ENCODE measurements around the gene VPS39. TPM values are rescaled to one million over a fixed set of nuclear protein-coding genes. Genes with fewer than 3 reads are reported as not detected.

VPS39 gene
- total and polyA plus RNA-seq, 2 of the 13 experiments (the other 11 are each of a cell fraction or from before 2014, with no cell fraction given): 22.9 to 32.0 TPM

DNA sequence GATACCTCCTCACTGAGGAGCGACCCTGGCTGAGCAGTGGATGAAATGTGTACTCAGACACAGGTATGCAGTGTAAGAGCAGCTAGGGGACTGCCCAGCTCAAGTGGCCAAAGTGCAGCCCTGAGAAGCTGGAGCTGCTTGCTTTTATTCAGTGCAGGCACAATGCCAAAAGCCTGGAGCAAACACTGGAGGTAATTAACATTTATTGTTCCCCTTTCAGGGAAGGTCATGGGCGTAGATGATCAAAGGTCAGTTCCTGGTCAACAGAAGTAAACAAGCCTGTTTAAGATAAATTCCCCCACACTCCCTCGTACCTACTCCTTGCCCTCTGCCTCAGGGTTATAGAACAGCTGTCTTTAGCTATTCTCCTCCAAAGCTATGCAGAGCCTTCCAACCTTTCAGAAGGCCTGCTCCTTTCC is 69.1 kb downstream of the VPS39 start (continued):
- peak; percentile 41; the same call in 1 of the 2 replicates for TF ChIP-seq ZFX (CRISPR knock-in tag; IDR thresholded peaks at IDR 0.05; ENCODE audit: low read depth)
- TF ChIP-seq ZNF792 (CRISPR knock-in tag; IDR thresholded peaks at IDR 0.05): peak; percentile 92
- 0 out of 2 replicates have a peak, but pooled peaks have one; percentile 63 for TF ChIP-seq AHR (CRISPR knock-in tag; IDR thresholded peaks at IDR 0.05)
- peak; percentile 69; the same call in 1 of the 2 replicates for TF ChIP-seq IRF2 (CRISPR knock-in tag; IDR thresholded peaks at IDR 0.05)
- TF ChIP-seq ATF7-NPFF (CRISPR knock-in tag; IDR thresholded peaks at IDR 0.05; ENCODE audit: low read depth): peak; percentile 71; the same call in 1 of the 2 replicates
- no peak for TF ChIP-seq ZNF615 (CRISPR knock-in tag; IDR thresholded peaks at IDR 0.05; ENCODE audit: borderline replicate concordance)
- TF ChIP-seq ZSCAN29 (CRISPR knock-in tag; conservative IDR thresholded peaks at IDR 0.05): no peak
- no peak for TF ChIP-seq ZNF329 (CRISPR knock-in tag; IDR thresholded peaks at IDR 0.05; ENCODE audit: low read depth)
- TF ChIP-seq MBD4 (IDR thresholded peaks at IDR 0.05; ENCODE audit: borderline replicate concordance, low read length): peak; percentile 76; the same call in 1 of the 2 replicates
- no peak for TF ChIP-seq PAWR (CRISPR knock-in tag; IDR thresholded peaks at IDR 0.05; ENCODE audit: borderline replicate concordance)
- no peak for TF ChIP-seq MAFF (IDR thresholded peaks at IDR 0.05; ENCODE audit: low read depth, low read length)
- no peak for TF ChIP-seq ZNF720 (CRISPR knock-in tag; IDR thresholded peaks at IDR 0.05)
- TF ChIP-seq, protein P1, sequence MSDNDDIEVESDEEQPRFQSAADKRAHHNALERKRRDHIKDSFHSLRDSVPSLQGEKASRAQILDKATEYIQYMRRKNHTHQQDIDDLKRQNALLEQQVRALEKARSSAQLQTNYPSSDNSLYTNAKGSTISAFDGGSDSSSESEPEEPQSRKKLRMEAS (IDR thresholded peaks at IDR 0.05): no peak
- no peak for TF ChIP-seq HOXA7 (CRISPR knock-in tag; IDR thresholded peaks at IDR 0.05)
- TF ChIP-seq, protein P2, sequence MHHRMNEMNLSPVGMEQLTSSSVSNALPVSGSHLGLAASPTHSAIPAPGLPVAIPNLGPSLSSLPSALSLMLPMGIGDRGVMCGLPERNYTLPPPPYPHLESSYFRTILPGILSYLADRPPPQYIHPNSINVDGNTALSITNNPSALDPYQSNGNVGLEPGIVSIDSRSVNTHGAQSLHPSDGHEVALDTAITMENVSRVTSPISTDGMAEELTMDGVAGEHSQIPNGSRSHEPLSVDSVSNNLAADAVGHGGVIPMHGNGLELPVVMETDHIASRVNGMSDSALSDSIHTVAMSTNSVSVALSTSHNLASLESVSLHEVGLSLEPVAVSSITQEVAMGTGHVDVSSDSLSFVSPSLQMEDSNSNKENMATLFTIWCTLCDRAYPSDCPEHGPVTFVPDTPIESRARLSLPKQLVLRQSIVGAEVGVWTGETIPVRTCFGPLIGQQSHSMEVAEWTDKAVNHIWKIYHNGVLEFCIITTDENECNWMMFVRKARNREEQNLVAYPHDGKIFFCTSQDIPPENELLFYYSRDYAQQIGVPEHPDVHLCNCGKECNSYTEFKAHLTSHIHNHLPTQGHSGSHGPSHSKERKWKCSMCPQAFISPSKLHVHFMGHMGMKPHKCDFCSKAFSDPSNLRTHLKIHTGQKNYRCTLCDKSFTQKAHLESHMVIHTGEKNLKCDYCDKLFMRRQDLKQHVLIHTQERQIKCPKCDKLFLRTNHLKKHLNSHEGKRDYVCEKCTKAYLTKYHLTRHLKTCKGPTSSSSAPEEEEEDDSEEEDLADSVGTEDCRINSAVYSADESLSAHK (CRISPR knock-in tag; IDR thresholded peaks at IDR 0.05; ENCODE audit: borderline replicate concordance): no peak
- TF ChIP-seq MAZ (IDR thresholded peaks at IDR 0.05; ENCODE audit: borderline replicate concordance, low read depth, low read length): peak; percentile 81; the same call in 1 of the 2 replicates
- TF ChIP-seq MAZ (CRISPR knock-in tag; IDR thresholded peaks at IDR 0.05; ENCODE audit: low read depth): no peak
- no peak for TF ChIP-seq ZNF891 (CRISPR knock-in tag; IDR thresholded peaks at IDR 0.05)
- no peak for TF ChIP-seq ZBTB42 (CRISPR knock-in tag; IDR thresholded peaks at IDR 0.05)
- peak; percentile 59; the same call in 1 of the 2 replicates for TF ChIP-seq ZNF205 (CRISPR knock-in tag; IDR thresholded peaks at IDR 0.05)
- peak; percentile 54 for TF ChIP-seq ZNF589 (CRISPR knock-in tag; conservative IDR thresholded peaks at IDR 0.05)
- TF ChIP-seq, protein P3, sequence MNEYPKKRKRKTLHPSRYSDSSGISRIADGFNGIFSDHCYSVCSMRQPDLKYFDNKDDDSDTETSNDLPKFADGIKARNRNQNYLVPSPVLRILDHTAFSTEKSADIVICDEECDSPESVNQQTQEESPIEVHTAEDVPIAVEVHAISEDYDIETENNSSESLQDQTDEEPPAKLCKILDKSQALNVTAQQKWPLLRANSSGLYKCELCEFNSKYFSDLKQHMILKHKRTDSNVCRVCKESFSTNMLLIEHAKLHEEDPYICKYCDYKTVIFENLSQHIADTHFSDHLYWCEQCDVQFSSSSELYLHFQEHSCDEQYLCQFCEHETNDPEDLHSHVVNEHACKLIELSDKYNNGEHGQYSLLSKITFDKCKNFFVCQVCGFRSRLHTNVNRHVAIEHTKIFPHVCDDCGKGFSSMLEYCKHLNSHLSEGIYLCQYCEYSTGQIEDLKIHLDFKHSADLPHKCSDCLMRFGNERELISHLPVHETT (CRISPR knock-in tag; conservative IDR thresholded peaks at IDR 0.05): no peak; the same call in 1 of the 2 replicates
- 0 out of 2 replicates have a peak, but pooled peaks have one; percentile 22 for TF ChIP-seq ZNF670 (CRISPR knock-in tag; IDR thresholded peaks at IDR 0.05; ENCODE audit: borderline replicate concordance)
- TF ChIP-seq, protein P4, sequence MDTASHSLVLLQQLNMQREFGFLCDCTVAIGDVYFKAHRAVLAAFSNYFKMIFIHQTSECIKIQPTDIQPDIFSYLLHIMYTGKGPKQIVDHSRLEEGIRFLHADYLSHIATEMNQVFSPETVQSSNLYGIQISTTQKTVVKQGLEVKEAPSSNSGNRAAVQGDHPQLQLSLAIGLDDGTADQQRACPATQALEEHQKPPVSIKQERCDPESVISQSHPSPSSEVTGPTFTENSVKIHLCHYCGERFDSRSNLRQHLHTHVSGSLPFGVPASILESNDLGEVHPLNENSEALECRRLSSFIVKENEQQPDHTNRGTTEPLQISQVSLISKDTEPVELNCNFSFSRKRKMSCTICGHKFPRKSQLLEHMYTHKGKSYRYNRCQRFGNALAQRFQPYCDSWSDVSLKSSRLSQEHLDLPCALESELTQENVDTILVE (CRISPR knock-in tag; IDR thresholded peaks at IDR 0.05): peak; percentile 74; the same call in 1 of the 2 replicates

All from HepG2 (cell line).